Caki2 (cell line): Measurements from ENCODE around the gene KBTBD13. TPM values are rescaled to one million over a fixed set of nuclear protein-coding genes. Genes with fewer than 3 reads are reported as not detected.
"Not testable (repeated sequence)": the region's sequence is repeated elsewhere in the genome, so short reads cannot be mapped to it uniquely, and the experiment has no call there.

Source experiments
- DNase-seq: peaks from one replicate; pipeline ENCODE4 v3.0.0-alpha.2; 2015; ENCODE audit warnings: low read depth
- in situ Hi-C: cut with HindIII; loops from 2 replicates; pipeline ENCODE4 v1.10.0; 2016; ENCODE audit warnings: low sequenced_read_pairs, low pct_unique_long_range_greater_than_20kb, mixed read lengths
- total RNA-seq: library from RNA; depleted of rRNA; stranded (reverse); fragments of >200 nt; shearing (Covaris generic); gene quantifications from 2 replicates; pipeline ENCODE4 v1.2.3, GENCODE V29; 2014; ENCODE audit warnings: low replicate concordance

Gene KBTBD13
- total RNA-seq, 1 experiment from 2014 or later, result not detected

DNA sequence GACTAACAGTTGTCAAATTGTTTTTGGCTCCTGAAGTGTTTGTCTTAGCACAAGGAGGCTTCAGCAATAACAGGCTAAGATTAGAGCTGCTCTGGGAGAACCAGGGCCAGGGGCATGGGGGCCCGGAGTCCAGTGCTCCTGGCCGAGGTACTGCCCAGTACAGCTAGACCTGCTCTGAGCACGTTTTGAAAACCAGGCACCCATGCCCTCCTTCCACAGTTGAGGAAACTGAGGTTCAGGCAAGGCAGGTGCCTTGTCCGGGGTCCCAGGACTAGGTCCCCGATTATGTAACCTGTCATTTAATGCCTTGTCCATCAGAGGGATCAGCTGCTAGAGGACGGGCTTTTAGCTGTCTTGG, 19.2 kb downstream of the KBTBD13 start:
- in situ Hi-C loops, result no loop called here

DNA sequence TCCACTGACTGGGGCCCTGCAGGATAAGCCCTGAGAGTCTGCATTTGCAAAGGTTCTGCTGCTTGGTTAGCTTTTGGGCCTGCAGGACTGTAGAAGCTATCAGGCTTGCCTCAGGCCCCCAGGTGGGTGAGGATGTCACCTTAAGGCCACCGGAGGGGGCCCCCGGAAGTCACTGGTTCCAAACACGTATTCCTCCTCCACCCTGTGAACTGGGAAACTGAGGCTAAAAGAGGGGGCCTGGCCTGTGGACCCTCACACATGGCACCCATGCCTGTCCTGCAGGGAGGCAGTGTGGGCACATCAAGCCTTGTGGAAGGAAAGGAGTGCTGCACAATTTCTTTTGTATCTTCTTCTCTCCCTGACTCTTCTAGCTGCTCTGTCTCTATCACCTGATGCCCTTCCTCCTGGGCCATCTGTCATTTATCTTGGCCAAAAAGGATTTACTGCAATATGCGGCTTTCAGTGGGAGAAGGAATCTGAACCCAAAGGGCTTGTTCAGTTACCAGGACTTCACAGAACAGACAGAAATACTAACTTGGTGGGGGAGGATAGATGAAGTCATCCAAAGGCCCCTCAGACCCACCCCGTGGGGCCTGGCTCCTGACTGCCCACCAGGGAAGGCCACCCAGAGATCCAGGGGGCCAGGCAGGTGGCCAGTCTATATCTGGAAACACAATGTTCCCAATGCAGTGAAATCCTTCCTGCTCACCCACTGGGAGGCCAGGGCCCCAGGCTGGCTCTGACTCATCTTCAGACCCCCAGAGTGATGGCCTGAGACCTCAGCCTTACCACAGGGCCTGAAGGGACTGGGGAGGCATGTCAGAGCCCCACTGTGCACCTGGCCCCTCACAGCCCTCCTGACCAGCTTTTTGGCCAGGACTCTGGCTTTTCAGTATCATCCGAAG, 20.2 kb downstream of the KBTBD13 start:
- in situ Hi-C loops, result no loop called here
- no peak for DNase-seq

More for the DNA sequence above, 19.2 kb downstream of the KBTBD13 start:
- no peak for DNase-seq

DNA sequence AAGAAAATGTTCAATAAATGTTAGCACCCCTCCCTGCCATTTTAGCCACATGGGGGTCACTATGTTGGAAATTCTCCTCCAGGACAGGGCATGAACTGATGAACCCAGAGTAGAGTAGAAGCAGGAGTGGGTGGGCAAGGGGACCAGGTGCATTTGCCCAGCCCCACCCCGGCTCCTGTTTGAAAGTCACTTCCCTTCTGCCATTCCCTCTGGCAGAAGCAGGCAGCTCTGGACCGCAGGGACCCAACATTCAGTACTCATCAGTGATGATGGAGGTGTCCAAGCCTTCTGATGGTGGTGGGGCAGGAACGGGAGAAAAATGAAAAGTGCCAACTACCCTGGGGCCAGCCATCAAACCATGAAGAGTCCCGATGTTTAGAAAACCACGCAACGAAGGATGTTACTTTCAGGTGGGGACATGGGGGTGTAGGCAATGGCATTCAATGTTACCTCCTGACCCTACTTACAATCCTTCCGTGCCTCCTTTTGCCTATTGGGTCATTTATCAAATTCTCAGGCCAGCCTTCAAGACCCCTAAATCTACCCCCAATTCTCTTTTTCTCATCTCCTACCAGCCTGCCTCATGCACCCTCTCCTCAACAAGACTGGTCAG, 21.2 kb downstream of the KBTBD13 start:
- in situ Hi-C loops, result no loop called here
- DNase-seq, result no peak

DNA sequence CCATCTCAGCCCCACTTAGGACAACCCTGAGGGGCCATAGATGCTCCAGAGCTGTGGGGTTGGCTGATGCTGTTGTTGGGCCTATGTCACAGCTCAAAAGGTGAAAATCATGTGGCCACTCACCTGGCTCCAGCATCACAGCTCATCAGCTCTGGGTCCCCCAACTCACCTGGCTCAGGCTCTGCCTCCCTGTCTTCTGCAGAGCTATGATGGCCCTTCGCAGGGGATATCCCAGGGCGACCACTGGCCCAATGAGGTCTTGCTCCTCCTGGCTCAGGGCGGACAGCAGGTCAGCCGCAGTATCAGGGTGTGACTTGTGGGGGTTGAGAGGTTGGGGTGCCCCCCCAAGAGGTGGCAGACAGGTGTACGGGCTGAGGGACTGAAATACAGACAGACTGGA, 22.8 kb downstream of the KBTBD13 start:
- no peak for DNase-seq
- in situ Hi-C loops, result no loop called here

DNA sequence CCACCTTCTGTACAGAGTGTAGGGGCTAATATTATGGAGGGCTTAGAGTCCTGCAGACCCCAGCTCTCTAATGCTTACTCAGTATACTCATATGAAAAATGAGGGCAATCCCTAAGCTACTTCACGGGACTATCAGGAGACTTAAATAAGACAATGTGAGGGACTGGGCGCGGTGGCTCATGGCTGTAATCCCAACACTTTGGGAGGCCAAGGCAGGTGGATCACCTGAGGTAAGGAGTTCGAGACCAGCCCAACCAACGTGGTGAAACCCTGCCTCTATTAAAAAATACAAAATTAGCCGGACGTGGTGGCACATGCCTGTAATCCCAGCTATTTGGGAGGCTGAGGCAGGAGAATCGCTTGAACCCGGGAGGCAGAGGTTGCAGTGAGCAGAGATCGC, 23.3 kb downstream of the KBTBD13 start:
- in situ Hi-C loops, DNase-seq: not testable (repeated sequence)

DNA sequence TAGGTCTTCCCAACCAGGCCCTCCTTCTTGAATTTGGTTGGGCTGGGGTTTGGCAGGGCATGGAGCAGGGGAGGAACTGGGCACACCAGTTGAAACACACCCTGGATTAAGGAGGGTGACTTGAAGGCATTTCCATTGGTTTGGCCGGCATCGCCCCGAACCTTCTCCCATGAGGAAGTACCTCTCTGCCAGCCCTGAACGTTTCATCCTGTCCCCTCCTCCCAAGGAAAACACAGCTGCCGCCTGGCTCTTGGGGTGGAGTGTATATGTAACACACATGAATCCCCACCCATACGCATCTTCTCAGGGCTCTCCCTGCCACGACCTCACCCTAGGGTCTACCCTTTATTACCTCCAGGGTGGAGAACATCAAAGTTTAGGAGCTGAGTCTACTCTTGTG, 23.9 kb downstream of the KBTBD13 start:
- no peak for DNase-seq
- in situ Hi-C loops, result no loop called here

DNA sequence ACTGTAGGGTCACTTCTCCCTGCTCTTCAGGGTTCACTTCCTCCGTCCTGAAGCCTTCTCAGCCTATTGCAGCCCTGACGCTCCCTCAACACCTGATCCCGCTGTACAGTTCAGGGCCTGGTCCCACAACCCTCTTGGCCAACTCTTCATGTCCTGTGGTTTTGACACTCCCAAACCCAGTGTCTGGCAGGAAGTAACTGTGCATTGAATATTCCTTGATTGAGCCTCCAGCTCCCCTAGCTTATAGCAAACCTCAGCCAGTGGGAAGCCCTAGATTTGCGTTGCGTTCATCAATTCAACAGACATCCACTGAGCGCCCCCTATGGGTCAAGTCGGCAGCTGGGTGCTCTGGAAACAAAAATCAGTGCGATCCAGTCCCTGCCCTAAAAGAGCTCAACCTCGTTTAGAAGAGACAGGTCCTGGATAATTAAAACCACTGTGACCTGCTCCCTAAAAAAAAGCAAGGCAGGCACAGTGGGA, 24.9 kb downstream of the KBTBD13 start:
- in situ Hi-C loops, result no loop called here
- DNase-seq, result peak; percentile 19

DNA sequence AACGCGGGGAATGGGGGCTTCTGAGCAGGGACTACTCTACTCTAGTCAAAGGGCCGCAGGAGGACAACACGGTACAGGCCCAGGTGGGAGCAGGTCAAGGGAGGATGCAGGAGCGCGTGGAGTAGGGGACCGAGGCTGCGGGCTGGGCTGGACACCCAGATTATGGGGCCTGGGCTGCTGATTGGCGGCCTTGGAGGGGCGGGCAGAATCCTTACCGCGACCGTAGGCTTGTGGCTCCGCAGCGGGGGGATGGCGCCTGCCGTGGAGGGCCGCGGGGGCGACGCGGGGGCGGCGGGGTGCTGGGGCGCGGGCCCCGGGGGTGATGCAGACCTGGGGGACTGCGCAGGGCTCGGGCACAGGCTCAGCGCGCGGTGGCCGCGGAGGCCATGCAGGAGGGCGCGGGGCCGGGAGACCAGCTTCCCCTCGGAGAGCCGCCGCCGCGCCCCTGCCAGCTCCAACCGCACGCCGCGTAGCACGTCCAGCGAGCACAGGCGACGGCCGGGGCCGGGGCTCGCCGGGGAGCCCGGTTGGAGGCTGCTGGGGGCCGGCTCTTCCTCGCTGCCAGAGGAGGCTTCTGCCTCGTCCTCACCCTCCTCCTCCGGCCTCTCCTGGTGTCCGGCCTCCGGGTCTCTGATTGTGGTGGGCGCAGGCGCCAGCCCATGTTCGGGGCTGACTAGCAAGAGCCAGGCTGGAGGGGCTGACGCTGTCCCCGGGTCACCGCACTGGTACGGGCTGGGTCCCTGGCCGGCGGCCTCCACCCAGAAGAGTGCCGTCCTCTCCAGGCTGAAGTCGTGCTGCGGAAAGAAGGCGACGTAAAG, 25.6 kb downstream of the KBTBD13 start:
- in situ Hi-C loops, result no loop called here
- no peak for DNase-seq

DNA sequence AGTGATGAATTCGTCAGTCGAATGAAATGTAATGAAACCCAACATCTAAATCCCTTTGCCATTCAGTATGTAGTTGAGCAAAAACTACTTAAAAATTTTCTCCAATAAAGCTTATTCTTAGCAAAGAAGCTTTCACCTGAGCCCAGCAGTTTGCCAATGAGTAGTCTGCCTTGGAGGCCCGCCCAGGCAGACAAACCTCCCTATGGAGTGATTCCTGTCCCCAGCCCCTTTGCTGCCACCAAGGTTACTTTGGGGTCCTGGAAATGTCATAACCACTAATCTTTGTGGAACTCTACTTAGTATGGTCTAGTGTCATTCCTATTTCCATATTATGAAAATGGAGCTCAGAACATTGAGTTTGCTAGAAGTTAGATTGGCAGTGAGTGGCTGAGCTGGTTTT, 26.4 kb downstream of the KBTBD13 start:
- in situ Hi-C loops, result no loop called here
- no peak for DNase-seq

DNA sequence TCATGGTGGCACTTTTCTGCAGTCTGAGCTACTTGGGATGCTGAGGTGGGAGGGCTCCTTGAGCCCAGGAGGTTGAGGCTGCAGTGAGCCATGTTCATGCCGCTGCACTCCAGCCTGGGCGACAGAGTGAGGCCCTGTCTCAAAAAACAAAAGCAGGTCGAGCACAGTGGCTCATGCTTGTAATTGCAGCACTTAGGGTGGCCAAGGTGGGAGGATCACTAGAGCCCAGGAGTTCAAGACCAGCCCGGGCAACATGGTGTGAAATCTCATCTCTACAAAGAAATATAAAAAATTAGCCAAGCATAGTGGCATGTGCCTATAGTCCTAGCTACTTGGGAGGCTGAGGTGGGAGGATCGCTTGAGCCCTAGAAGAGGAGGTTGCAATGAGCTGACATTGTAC, 28.5 kb downstream of the KBTBD13 start:
- in situ Hi-C loops, result no loop called here
- DNase-seq, result no peak

DNA sequence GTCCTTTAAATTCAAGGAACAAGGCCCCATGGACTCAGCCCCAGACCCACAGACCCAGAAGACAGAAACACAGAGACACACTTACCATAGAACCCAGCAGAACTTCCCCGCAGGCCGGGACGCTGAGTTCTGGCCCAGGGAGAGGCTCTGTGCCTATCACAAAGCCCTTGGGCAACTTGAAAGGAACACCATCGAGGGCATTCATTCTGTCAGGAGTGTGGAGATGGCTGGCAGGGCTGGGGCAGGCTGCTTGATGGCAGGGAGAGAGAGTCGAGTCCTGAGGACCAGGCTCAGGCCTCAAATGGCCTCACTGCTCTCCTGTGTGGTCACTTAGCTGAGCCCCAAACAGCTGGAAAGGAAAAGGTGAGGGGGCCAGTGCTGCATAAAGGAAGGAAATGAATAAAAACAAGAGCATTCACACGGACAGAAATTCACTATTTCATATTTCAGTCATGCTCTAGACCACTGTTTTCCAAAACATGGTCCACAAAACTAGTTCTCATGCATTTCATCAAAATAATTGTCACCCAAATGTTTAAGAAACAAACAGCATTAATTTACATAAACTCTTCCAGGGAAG, 29.6 kb downstream of the KBTBD13 start:
- no peak for DNase-seq
- in situ Hi-C loops, result no loop called here

DNA sequence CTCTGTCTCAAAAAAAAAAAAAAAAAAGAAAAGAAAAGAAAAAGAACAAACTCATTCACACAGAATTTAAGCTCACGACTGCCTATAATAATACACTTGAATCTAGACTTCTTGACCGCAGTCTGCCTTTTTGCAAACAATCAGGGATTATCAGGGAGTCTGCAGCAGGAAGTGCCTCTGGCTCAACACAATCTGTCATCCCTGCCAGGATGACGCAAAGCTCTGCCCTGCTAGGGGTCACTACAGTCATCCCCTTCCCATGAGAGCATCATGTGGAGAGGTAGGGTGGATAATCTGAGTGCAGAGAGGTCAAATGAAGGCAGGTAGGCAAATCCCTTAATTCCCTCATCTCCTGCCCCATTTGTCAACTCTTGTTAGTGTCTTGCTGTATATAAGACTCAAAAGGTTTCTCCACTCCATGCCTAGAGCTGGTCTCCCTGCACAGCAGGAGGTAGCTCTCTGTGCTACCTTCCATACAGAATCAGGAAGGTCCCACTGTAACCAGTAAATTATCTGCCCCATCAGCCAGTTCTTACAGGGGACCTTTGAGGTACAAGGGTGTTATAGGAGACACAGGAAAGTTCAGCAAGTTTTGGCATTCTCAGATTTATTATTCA, 34.2 kb downstream of the KBTBD13 start:
- no peak for DNase-seq
- in situ Hi-C loops, result no loop called here

DNA sequence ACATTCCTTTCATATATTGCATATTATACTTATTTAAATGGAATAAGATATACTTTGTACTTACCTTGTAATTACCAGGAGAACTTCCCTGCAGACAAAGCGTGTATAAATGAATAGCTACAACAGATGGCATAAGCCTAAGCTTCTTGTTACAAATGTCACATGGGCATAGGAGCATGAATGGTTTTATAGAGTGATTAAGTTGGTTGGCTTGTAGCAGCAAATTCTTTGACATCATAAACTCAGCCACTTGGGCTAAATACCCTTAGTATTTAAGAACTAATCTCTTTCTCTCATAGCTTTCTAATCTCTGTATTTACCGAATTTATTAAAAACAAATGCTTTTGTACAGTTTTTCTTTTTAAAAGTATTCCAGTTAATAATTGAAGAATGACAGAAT, 38.5 kb downstream of the KBTBD13 start, which contains the start of gene UBAP1L:
TSS of gene UBAP1L (minus strand) at position 115 of the 400 bp plus-strand sequence. CDS start 8,985 bp downstream, outside the sequence.
- in situ Hi-C loops, result no loop called here
- DNase-seq, result no peak

DNA sequence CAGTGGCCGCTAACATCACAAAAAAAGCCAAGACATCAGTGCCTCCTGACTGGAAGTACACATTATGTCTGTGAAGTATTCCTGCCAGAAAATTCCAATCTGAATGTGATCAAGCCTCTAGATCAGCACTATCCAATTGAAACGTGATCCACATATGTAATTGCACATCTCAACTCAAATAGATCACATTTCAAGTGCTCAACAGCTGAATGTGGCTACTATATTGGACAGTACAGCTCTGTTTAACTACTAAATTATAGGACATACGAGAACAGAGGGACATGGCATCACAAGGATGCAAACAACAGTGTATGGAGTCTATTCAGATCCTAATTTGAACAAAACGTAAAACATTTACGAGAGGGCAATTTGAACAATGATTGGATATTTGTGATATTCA, 39.0 kb downstream of the KBTBD13 start:
- DNase-seq, result no peak
- in situ Hi-C loops, result no loop called here
